DND-41 (cell line): ENCODE data around the gene ZBP1.

ENCODE experiments used
- EZH2 ChIP-seq: IDR thresholded peaks from 3 replicates; pipeline ENCODE4 v1.6.1; 2012; ENCODE audit warnings: borderline replicate concordance, low read depth, mild to moderate bottlenecking, moderate library complexity, low read length, inconsistent platforms; ENCODE audit not compliant: severe bottlenecking
- TF ChIP-seq, protein P1 (sequence below): IDR thresholded peaks from 2 replicates; pipeline ENCODE4 v1.5.1; 2012; ENCODE audit warnings: borderline replicate concordance, low read length, moderate library complexity, mild to moderate bottlenecking; ENCODE audit not compliant: poor library complexity, severe bottlenecking; ENCODE audit errors: extremely low read depth

DNA sequence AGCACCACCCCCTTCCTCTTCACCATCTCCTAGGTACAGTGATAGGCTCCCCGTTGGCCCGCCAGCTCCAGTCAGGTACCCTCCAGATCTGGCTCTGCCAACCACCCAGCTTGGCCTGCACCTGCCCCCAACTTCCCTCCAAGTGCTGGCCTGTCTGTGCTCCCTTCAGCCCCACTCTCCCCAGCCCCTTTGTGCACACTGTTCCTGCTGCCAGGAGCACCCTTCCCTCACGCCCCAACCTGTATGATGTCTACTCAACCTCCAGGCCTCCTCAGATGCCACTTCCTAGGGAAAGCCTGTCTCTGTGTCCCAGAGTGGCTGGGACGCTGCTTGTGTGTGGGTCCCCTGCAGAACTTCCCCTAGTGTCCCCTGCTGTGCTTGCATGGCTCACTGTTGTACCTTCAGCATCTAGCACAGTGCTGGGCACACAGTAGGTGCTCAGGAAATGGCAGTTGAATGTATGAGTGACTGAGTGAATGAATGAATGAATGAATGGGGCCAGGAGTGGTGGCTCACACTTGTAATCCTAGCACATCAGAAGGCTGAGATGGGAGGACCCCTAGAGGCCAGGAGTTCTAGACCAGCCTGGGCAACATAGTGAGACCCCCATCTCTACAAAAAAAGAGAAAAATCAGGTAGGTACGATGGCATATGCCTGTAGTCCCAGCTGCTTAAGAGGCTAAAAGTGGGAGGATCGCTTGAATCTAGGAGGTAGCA, 3.0 kb downstream of the ZBP1 start:
- TF ChIP-seq, protein P1, sequence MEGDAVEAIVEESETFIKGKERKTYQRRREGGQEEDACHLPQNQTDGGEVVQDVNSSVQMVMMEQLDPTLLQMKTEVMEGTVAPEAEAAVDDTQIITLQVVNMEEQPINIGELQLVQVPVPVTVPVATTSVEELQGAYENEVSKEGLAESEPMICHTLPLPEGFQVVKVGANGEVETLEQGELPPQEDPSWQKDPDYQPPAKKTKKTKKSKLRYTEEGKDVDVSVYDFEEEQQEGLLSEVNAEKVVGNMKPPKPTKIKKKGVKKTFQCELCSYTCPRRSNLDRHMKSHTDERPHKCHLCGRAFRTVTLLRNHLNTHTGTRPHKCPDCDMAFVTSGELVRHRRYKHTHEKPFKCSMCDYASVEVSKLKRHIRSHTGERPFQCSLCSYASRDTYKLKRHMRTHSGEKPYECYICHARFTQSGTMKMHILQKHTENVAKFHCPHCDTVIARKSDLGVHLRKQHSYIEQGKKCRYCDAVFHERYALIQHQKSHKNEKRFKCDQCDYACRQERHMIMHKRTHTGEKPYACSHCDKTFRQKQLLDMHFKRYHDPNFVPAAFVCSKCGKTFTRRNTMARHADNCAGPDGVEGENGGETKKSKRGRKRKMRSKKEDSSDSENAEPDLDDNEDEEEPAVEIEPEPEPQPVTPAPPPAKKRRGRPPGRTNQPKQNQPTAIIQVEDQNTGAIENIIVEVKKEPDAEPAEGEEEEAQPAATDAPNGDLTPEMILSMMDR = no peak
- TF ChIP-seq EZH2 = no peak
